ENCODE measurements around the gene CCDC174.

CCDC174 gene

DNA sequence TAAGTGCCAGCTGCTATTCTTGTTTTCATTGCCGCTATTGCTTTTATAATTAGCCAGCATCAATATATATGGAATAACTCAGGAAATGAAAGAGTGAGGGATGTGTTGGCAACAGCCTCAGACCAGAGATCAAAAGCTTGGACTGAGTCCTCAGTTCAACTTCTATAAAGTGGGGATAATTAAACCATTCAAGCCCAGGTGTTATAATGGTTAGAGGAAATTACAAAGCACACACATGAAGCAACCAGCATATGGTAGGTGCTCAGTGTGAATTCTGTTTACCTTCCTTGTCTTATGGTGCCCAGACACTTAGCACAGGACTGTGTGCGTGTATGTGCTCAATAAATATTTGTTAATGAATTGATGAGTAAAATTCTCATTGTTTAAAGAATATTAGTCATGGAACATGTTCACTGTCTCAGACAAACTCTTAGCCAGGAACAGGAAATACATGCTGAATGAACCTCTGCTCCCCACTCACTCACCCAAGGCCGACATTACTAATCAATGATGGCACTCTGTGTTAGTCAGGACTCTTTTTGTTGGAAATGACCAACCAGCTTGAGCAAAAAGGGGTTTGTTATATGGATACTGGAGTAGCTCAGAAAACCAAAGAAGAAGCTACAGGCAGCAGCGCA lies 16.7 kb upstream of the CCDC174 start:
- no peaks in the 10 kb centered on the region for H3K79me2 ChIP-seq (ENCODE audit: insufficient read depth, low read depth)
- H4K20me1 ChIP-seq (ENCODE audit: insufficient read depth) = no peaks in the 10 kb centered on the region
- no peaks in the 10 kb centered on the region for H3K27me3 ChIP-seq (ENCODE audit: insufficient read depth, low read depth)
- no peak overlapping the region for H3K9ac ChIP-seq
- no peak overlapping the region for H2AFZ ChIP-seq (ENCODE audit: low read depth)
- H3K36me3 ChIP-seq (ENCODE audit: insufficient read depth) = no peaks in the 10 kb centered on the region
- no peak overlapping the region for H3K4me3 ChIP-seq (IDR thresholded peaks at IDR 0.05; ENCODE audit: insufficient read depth, low read depth, low read length)
- H3K4me2 ChIP-seq = no peak overlapping the region
- no peaks in the 10 kb centered on the region for H3K4me1 ChIP-seq (ENCODE audit: low read depth, poor library complexity, severe bottlenecking)
- no peak overlapping the region for H3K27ac ChIP-seq
- TF ChIP-seq, protein P1, sequence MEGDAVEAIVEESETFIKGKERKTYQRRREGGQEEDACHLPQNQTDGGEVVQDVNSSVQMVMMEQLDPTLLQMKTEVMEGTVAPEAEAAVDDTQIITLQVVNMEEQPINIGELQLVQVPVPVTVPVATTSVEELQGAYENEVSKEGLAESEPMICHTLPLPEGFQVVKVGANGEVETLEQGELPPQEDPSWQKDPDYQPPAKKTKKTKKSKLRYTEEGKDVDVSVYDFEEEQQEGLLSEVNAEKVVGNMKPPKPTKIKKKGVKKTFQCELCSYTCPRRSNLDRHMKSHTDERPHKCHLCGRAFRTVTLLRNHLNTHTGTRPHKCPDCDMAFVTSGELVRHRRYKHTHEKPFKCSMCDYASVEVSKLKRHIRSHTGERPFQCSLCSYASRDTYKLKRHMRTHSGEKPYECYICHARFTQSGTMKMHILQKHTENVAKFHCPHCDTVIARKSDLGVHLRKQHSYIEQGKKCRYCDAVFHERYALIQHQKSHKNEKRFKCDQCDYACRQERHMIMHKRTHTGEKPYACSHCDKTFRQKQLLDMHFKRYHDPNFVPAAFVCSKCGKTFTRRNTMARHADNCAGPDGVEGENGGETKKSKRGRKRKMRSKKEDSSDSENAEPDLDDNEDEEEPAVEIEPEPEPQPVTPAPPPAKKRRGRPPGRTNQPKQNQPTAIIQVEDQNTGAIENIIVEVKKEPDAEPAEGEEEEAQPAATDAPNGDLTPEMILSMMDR (conservative IDR thresholded peaks at IDR 0.05; ENCODE audit: low read depth, low read length) = no peak

DNA sequence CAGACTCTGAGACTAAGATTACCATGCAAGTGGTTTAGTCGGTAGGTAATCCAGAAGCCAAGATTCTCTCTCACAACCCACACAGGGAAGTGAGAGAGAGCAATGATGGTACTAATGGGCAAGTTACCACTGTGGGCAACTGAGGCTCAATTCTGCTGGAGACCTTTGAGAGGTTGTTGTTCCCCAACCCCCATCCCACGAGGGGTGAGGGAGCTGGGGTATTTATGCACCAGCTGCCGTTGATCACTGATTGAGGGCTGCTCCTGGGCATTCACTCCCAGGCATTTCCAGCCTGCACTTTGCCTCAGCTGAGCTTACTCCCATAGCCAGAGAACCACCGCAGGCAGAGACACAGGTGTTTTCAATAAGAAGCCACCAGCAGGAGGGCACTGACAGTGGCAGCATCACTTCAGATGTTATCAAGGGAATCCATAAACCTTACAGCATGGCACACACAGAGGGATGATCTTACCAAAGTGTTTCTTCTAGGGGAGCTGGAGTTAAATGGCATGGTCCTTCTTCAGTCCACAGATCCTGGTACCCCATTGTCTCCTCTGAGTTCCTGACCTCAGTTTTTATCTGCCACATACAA lies 15.0 kb upstream of the CCDC174 start:
- no peaks in the 10 kb centered on the region for H4K20me1 ChIP-seq (ENCODE audit: insufficient read depth)
- H3K27ac ChIP-seq = no peak overlapping the region
- no peaks in the 10 kb centered on the region for H3K36me3 ChIP-seq (ENCODE audit: insufficient read depth)
- H3K4me1 ChIP-seq (ENCODE audit: low read depth, poor library complexity, severe bottlenecking) = no peaks in the 10 kb centered on the region
- no peak overlapping the region for H3K4me2 ChIP-seq
- TF ChIP-seq, protein P1 (conservative IDR thresholded peaks at IDR 0.05; ENCODE audit: low read depth, low read length) = no peak
- H2AFZ ChIP-seq (ENCODE audit: low read depth) = no peak overlapping the region
- no peak overlapping the region for H3K9ac ChIP-seq
- H3K79me2 ChIP-seq (ENCODE audit: insufficient read depth, low read depth) = no peaks in the 10 kb centered on the region
- H3K27me3 ChIP-seq (ENCODE audit: insufficient read depth, low read depth) = no peaks in the 10 kb centered on the region
- no peak overlapping the region for H3K4me3 ChIP-seq (IDR thresholded peaks at IDR 0.05; ENCODE audit: insufficient read depth, low read depth, low read length)

DNA sequence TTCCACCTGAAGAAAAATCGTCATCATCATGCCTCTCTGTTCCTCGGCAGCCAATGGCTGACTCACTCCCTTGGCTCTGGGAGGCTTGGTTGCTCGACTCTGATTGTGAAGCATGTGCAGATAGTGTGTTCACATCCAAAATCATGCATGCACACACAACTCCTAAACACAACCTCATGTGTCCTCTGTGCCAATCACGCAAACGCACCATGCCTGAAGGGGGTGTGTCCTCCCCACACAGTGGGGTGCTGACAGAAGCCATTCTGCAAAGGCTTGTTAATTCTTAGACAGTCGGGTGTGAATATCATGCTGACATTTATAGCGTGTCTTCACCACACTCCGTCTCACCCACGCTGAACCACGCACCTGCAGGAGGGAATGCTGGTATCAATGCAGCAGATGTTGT lies 11.4 kb upstream of the CCDC174 start:
- TF ChIP-seq, protein P1 (conservative IDR thresholded peaks at IDR 0.05; ENCODE audit: low read depth, low read length) = no peak
- no peak overlapping the region for H3K9ac ChIP-seq
- no peaks in the 10 kb centered on the region for H4K20me1 ChIP-seq (ENCODE audit: insufficient read depth)
- no peaks in the 10 kb centered on the region for H3K4me1 ChIP-seq (ENCODE audit: low read depth, poor library complexity, severe bottlenecking)
- H3K36me3 ChIP-seq (ENCODE audit: insufficient read depth) = no peaks in the 10 kb centered on the region
- no peak overlapping the region for H3K4me3 ChIP-seq (IDR thresholded peaks at IDR 0.05; ENCODE audit: insufficient read depth, low read depth, low read length)
- H2AFZ ChIP-seq (ENCODE audit: low read depth) = no peak overlapping the region
- H3K79me2 ChIP-seq (ENCODE audit: insufficient read depth, low read depth) = no peaks in the 10 kb centered on the region
- H3K27me3 ChIP-seq (ENCODE audit: insufficient read depth, low read depth) = no peaks in the 10 kb centered on the region
- no peak overlapping the region for H3K4me2 ChIP-seq
- H3K27ac ChIP-seq = no peak overlapping the region

DNA sequence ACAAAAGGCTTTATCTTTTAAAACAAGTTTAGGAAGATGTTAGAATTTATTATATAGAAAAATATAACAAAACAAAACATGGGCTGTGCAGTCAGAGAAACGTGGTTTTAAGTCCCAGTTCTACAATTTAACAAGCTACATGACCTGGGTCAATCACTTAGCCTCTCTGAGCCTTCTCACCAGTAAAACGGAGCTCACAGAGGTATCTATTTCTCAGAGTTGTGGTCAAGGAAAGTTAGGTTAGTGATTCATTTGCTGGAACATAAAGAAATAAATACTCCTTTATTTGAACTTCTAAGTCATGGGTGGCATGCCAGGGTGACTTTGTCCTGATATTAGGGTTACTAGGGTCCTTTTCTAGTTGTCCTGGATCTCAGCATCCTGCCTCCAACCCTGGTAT lies 10.8 kb upstream of the CCDC174 start:
- H3K27ac ChIP-seq = no peak overlapping the region
- no peak overlapping the region for H3K4me3 ChIP-seq (IDR thresholded peaks at IDR 0.05; ENCODE audit: insufficient read depth, low read depth, low read length)
- no peak overlapping the region for H3K4me2 ChIP-seq
- H3K27me3 ChIP-seq (ENCODE audit: insufficient read depth, low read depth) = no peaks in the 10 kb centered on the region
- no peaks in the 10 kb centered on the region for H4K20me1 ChIP-seq (ENCODE audit: insufficient read depth)
- H3K79me2 ChIP-seq (ENCODE audit: insufficient read depth, low read depth) = no peaks in the 10 kb centered on the region
- H2AFZ ChIP-seq (ENCODE audit: low read depth) = no peak overlapping the region
- no peak overlapping the region for H3K9ac ChIP-seq
- TF ChIP-seq, protein P1 (conservative IDR thresholded peaks at IDR 0.05; ENCODE audit: low read depth, low read length) = no peak
- no peaks in the 10 kb centered on the region for H3K36me3 ChIP-seq (ENCODE audit: insufficient read depth)
- no peaks in the 10 kb centered on the region for H3K4me1 ChIP-seq (ENCODE audit: low read depth, poor library complexity, severe bottlenecking)
